ENCODE results near the gene HSPA4. TPM values are rescaled to one million over a fixed set of nuclear protein-coding genes. Genes with fewer than 3 reads are reported as not detected.

Gene HSPA4
- total RNA-seq, 3 donors from 2014 or later: 64.1 to 77.2 (median 72.9) TPM

- DNase-seq (no peak), ATAC-seq (no peak)
- Histone ChIP-seq H3K9me3 (no peaks in the 10 kb centered on the region), H3K36me3 (ENCODE audit: low read depth) (no peaks in the 10 kb centered on the region), H3K4me1 (ENCODE audit: low read depth) (no peaks in the 10 kb centered on the region), H3K4me3 (no peak overlapping the region)
- TF ChIP-seq, protein P1, sequence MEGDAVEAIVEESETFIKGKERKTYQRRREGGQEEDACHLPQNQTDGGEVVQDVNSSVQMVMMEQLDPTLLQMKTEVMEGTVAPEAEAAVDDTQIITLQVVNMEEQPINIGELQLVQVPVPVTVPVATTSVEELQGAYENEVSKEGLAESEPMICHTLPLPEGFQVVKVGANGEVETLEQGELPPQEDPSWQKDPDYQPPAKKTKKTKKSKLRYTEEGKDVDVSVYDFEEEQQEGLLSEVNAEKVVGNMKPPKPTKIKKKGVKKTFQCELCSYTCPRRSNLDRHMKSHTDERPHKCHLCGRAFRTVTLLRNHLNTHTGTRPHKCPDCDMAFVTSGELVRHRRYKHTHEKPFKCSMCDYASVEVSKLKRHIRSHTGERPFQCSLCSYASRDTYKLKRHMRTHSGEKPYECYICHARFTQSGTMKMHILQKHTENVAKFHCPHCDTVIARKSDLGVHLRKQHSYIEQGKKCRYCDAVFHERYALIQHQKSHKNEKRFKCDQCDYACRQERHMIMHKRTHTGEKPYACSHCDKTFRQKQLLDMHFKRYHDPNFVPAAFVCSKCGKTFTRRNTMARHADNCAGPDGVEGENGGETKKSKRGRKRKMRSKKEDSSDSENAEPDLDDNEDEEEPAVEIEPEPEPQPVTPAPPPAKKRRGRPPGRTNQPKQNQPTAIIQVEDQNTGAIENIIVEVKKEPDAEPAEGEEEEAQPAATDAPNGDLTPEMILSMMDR (IDR thresholded peaks at IDR 0.05): no peak
- intact Hi-C loops (cut with DNase I, micrococcal nuclease): no loop called here
Measured at GRCh38 chr5:133142782-133143181, 91.0 kb downstream of the HSPA4 start.

DNA sequence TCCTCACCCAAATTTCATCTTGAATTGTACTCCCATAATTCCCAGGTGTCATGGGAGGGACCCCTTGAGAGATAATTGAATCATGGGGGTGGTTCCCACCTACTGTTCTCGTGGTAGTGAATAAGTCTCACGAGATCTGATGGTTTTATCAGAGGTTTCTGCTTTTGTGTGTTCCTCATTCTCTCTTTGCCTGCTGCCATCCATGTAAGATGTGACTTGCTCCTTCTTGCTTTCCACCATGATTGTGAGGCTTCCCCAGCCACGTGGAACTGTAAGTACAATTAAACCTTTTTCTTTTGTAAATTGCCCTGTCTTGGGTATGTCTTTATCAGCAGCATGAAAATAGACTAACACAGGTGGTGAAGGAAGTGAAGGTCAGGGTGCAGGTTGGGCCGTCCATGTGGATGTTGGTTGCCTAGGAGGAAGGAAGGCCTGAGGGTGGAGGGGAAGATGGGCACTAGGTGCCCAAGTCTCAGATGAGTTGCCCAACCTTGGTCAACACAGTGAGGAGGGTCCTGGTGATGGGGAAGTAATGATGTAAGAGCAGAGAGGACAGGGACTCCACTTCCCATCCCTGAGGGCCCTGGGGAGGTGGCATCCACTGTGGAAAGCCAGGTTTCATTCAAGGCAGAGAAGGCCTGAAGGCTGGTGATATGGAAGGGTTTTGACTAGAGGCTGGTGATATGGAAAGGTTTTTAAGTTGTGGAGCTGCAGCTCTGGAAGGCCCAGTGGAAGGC lies 92.6 kb downstream of the HSPA4 start:
- TF ChIP-seq, protein P1 (IDR thresholded peaks at IDR 0.05): no peak
- intact Hi-C loops (cut with DNase I, micrococcal nuclease): no loop called here
- Histone ChIP-seq H3K4me3 (no peak overlapping the region), H3K36me3 (ENCODE audit: low read depth) (no peaks in the 10 kb centered on the region), H3K9me3 (no peaks in the 10 kb centered on the region), H3K4me1 (ENCODE audit: low read depth) (no peaks in the 10 kb centered on the region)
- DNase-seq (no peak), ATAC-seq (no peak)

GRCh38 chr5:133145436-133146170 lies 93.8 kb downstream of the HSPA4 start:
- Histone ChIP-seq H3K4me1 (ENCODE audit: low read depth) (no peaks in the 10 kb centered on the region), H3K4me3 (no peak overlapping the region), H3K36me3 (ENCODE audit: low read depth) (no peaks in the 10 kb centered on the region), H3K9me3 (no peaks in the 10 kb centered on the region)
- ATAC-seq: no peak
- TF ChIP-seq, protein P1 (IDR thresholded peaks at IDR 0.05): no peak
- no peak for DNase-seq
- intact Hi-C loops (cut with DNase I, micrococcal nuclease): no loop called here

GRCh38 chr5:133147411-133147810 lies 95.6 kb downstream of the HSPA4 start:
- intact Hi-C loops (cut with DNase I, micrococcal nuclease): no loop called here
- TF ChIP-seq, protein P1 (IDR thresholded peaks at IDR 0.05): no peak
- no peaks in the 10 kb centered on the region for H3K4me1 ChIP-seq (ENCODE audit: low read depth)
- DNase-seq (peak in 1 of 3 donors; percentile 14), ATAC-seq (no peak)
- no peaks in the 10 kb centered on the region for H3K9me3 ChIP-seq
- no peak overlapping the region for H3K4me3 ChIP-seq
- no peaks in the 10 kb centered on the region for H3K36me3 ChIP-seq (ENCODE audit: low read depth)

DNA sequence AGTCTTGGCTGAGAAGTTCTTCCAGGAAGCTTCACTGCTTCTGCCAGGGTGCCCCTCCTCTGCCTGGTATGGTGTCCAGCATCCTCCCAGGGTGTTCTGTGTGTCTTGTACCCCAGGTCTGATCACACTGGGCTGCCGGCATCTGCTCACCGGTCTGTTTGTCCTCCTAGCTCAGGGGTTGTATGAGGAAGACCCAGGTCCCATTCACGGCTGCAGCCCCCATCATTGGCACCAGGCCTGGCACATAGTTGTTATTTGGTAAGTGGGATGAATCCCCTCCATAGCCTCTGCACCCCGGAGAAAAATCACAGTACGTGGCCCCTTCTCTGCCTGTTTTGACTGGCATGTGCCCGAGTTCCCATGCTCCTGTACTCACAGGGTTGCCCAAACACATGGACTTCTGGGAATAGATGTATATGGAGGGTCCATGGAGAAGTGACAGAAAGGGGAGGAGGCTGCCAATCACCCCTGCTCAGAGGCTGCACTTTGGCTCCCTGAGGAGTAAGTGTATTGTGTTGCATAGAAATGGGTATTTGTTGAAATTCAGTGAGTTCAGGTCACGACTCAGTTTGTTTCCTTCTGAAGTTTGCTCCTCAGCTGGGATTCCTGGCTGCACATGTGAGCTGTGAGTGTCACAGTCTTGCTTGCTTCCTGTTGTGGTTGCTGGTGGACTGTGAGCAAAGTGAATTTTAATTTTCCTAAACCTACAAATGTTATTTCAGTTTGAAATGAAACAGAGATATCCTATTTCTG lies 96.2 kb downstream of the HSPA4 start:
- H3K4me3 ChIP-seq: no peak overlapping the region
- H3K36me3 ChIP-seq (ENCODE audit: low read depth): no peaks in the 10 kb centered on the region
- no peaks in the 10 kb centered on the region for H3K9me3 ChIP-seq
- ATAC-seq: no peak
- TF ChIP-seq, protein P1 (IDR thresholded peaks at IDR 0.05): no peak
- no peak for DNase-seq
- intact Hi-C loops (cut with DNase I, micrococcal nuclease): no loop called here
- H3K4me1 ChIP-seq (ENCODE audit: low read depth): no peaks in the 10 kb centered on the region
